Astrocyte of the spinal cord (primary cell): ENCODE measurements around the gene MTTP.

Experiments used
- DNase-seq: peaks from one replicate; pipeline ENCODE4 v3.0.0; 2011; ENCODE audit warnings: low read depth, low spot score
- H3K4me3 ChIP-seq: 2 replicates; pipeline ENCODE4 v1.5.1; 2011; ENCODE audit warnings: low read depth, mild to moderate bottlenecking, low read length, moderate library complexity
- in situ Hi-C: cut with HindIII; loops from 2 replicates; pipeline ENCODE4 v1.10.0; 2017; ENCODE audit warnings: low sequenced_read_pairs
- TF ChIP-seq, protein P1 (sequence below): IDR thresholded peaks from 2 replicates; pipeline ENCODE4 v1.5.1; 2012; ENCODE audit warnings: low read depth, mild to moderate bottlenecking, low read length, inconsistent platforms

The MTTP gene

DNA sequence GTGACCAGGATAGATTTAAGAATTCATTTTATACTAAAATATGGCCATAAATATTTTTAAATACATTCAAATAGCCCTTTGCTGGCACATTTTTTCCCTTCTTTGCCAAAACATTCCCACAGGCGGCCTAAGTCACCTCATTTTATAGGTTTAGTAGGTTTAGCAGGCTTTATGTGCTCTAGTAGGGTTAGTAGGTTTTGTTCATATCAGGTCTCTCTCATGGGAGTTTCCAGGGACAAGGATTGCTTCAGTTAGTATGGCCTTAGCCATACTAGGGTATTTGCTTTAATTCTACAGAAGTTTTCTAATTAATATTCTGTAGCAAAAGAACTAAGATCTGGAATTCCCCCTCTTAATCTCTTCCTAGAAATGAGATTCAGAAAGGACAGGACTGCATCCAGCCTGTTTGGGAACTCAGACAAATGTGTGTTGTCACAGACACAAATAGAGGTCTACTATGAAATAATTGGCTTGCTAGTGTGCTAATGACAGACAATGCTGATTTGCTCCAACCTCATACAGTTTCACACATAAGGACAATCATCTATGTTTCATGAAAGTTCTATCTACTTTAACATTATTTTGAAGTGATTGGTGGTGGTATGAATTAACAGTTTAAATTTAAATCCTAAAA is 772 bp upstream of the MTTP start:
- TF ChIP-seq, protein P1, sequence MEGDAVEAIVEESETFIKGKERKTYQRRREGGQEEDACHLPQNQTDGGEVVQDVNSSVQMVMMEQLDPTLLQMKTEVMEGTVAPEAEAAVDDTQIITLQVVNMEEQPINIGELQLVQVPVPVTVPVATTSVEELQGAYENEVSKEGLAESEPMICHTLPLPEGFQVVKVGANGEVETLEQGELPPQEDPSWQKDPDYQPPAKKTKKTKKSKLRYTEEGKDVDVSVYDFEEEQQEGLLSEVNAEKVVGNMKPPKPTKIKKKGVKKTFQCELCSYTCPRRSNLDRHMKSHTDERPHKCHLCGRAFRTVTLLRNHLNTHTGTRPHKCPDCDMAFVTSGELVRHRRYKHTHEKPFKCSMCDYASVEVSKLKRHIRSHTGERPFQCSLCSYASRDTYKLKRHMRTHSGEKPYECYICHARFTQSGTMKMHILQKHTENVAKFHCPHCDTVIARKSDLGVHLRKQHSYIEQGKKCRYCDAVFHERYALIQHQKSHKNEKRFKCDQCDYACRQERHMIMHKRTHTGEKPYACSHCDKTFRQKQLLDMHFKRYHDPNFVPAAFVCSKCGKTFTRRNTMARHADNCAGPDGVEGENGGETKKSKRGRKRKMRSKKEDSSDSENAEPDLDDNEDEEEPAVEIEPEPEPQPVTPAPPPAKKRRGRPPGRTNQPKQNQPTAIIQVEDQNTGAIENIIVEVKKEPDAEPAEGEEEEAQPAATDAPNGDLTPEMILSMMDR: no peak
- in situ Hi-C loops: no loop called here

DNA sequence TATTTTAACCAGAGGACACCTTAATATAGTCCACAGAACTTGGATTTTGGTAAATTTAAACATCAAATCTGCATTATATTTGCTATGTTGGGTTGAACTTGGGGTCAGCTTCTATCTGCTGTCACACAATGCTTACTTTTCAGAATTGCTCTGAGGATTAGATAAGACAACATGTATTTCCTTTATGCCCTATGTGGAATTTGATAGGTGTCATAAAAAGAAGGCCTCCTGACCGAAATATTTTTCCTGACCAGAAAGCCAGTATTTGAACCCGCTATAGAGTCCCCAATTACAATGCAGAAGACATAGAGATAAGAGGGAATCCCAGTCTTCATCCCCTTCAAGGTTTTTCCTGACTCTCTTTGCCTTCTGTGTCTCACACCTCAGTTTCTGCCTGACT is 4.1 kb downstream of the MTTP start:
- no peak for DNase-seq
- no peak overlapping the region for H3K4me3 ChIP-seq
- TF ChIP-seq, protein P1: no peak
- in situ Hi-C loops: no loop called here

More for the DNA sequence above, 772 bp upstream of the MTTP start:
- DNase-seq: no peak
- no peak overlapping the region for H3K4me3 ChIP-seq

DNA sequence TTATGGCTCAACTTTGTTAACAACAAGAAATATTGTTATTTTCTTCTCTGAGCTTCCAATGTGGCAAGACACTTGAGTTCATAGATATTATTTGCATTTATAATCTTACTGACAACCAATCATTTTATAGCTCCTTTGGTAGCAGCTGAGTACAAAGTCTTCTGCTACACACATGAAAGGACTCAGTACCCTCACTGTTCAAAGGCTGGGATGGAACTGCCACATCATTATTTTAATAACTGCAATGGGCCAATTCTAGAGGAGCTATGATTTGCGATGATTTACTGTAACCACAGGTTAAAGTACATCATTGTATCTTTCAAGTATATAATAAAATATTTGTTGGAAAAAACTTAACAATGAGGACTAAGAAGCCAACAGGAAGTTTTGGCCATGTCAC is 10.9 kb downstream of the MTTP start:
- no peak overlapping the region for H3K4me3 ChIP-seq
- TF ChIP-seq, protein P1: no peak
- DNase-seq: no peak
- in situ Hi-C loops: no loop called here

DNA sequence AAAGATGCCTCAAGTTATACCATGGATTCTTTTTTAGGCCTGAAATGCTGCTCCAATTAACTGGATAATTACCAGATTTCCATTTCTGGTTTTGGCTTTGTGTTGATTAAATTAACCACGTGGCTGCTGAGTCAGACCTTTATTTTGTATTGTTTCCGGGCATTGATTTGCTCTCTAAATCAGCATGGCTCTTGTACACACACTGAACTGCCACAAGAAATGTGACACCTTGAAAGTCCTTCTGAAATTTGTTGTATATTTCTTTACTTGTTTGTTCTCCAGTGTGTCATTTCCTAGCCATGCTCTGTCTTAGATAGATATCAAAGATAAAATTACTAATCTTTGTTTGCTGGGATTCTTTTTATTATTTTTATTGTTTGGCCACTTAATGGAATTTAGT is 11.7 kb downstream of the MTTP start:
- in situ Hi-C loops: no loop called here
- DNase-seq: no peak
- no peak overlapping the region for H3K4me3 ChIP-seq
- TF ChIP-seq, protein P1: no peak

DNA sequence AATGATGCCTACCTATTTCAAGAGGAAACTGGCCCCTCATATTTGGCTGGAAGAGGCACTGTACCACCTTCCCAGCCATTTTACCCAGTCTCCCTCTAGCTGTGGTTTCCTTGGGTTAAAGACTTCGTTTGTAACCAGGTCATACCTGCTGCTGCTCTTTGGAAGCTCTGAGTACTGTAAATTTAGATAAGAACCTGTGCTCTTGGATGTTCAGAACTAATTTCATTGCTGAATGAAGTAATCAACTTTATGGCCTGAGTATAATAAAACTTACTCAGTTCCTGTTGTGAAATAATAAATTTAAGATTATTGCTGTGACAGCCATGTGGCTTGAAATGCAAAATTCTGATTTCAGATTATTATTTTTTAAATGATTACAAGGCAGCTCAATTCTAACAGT is 12.2 kb downstream of the MTTP start:
- in situ Hi-C loops: no loop called here
- H3K4me3 ChIP-seq: no peak overlapping the region
- DNase-seq: no peak
- TF ChIP-seq, protein P1: no peak

DNA sequence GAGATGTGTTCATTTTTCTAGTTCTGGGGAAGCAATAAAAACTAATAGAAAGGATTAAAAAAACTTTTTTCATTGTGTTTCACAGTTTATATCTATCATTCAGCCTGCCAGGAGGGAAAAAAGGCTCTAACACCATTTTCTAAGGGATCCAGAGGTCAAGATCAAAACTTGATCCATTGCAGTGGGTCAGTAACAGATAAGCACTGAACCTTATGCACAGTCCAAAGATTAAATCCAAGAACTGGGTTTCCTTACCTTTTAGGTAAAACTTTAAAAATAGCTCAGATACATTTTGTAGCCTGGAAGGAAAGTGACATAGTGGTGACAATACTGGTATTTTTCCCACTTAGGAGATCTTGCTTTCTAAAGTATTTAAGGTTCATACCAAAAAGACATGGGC is 12.7 kb downstream of the MTTP start:
- TF ChIP-seq, protein P1: no peak
- H3K4me3 ChIP-seq: no peak overlapping the region
- DNase-seq: no peak
- in situ Hi-C loops: no loop called here
